ENCODE results near the gene ARHGAP10.

DNA sequence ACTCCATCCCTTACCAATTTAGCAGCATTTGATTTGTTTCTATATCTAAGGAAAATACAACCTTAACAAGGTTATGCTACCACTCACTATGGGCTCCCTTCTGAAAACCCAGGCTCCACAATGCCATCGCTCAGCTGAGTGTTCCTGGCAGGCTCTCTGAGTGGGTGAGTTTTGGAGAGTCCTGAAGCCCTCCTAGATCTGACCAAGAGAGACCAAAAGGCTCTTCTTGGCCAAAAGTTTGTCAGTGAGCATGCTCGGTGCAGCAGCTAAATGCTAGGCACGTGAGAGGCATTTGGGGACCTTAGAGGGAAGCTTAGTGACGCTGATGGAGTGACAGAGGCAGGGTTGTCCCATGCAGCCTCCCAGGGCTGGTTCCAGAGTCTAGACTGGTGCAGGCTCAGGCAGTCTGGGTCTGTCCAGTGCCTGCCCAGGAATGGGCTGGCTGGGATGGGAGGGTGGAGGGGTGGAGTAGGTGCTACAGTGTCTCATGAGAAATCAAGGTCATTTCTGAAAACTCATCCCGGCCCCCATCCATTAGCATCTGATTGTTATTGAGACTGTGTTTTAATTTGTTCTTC is 363.5 kb downstream of the ARHGAP10 start:
- TF ChIP-seq, protein P1, sequence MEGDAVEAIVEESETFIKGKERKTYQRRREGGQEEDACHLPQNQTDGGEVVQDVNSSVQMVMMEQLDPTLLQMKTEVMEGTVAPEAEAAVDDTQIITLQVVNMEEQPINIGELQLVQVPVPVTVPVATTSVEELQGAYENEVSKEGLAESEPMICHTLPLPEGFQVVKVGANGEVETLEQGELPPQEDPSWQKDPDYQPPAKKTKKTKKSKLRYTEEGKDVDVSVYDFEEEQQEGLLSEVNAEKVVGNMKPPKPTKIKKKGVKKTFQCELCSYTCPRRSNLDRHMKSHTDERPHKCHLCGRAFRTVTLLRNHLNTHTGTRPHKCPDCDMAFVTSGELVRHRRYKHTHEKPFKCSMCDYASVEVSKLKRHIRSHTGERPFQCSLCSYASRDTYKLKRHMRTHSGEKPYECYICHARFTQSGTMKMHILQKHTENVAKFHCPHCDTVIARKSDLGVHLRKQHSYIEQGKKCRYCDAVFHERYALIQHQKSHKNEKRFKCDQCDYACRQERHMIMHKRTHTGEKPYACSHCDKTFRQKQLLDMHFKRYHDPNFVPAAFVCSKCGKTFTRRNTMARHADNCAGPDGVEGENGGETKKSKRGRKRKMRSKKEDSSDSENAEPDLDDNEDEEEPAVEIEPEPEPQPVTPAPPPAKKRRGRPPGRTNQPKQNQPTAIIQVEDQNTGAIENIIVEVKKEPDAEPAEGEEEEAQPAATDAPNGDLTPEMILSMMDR (IDR thresholded peaks at IDR 0.05), result no peak
- TF ChIP-seq POLR2A (IDR thresholded peaks at IDR 0.05; ENCODE audit: low read depth), result no peak
- no peak for TF ChIP-seq EP300 (IDR thresholded peaks at IDR 0.05)
- TF ChIP-seq POLR2AphosphoS5 (IDR thresholded peaks at IDR 0.05), result no peak

Measured in esophagus muscularis mucosa (tissue), 4 donors.